Astrocyte (in vitro differentiated cells and primary cell): ENCODE measurements around the gene POU2AF1. TPM values are rescaled to one million over a fixed set of nuclear protein-coding genes. Genes with fewer than 3 reads are reported as not detected.

ENCODE experiments used
- DNase-seq: peaks from one replicate; pipeline ENCODE4 v3.0.0-alpha.2; 2010; ENCODE audit warnings: low read depth
- FAIRE-seq: peaks from 2 replicates; lab custom pipeline; 2011; peaks lifted over from hg19 to GRCh38; lab: Jason Lieb, UNC
- H2AFZ ChIP-seq: 2 replicates; pipeline ENCODE4 v1.6.0; 2012; ENCODE audit warnings: low read depth, low read length, inconsistent platforms
- H3K27ac ChIP-seq: 2 replicates; pipeline ENCODE4 v1.5.1; 2011; ENCODE audit warnings: low read depth, low read length, inconsistent platforms
- H3K27me3 ChIP-seq: 2 replicates; pipeline ENCODE4 v1.6.0; 2011; ENCODE audit warnings: low read length, inconsistent platforms; ENCODE audit not compliant: insufficient read depth
- H3K36me3 ChIP-seq: 2 replicates; pipeline ENCODE4 v1.5.1; 2011; ENCODE audit warnings: low read length, inconsistent platforms; ENCODE audit not compliant: insufficient read depth
- H3K4me1 ChIP-seq: 2 replicates; pipeline ENCODE4 v1.5.1; 2011; ENCODE audit warnings: low read length, inconsistent platforms; ENCODE audit not compliant: insufficient read depth
- H3K4me2 ChIP-seq: 2 replicates; pipeline ENCODE4 v1.6.0; 2012; ENCODE audit warnings: low read length, inconsistent platforms
- H3K4me3 ChIP-seq: 2 replicates; pipeline ENCODE4 v1.5.1; 2011; ENCODE audit warnings: low read depth, mild to moderate bottlenecking, low read length, inconsistent platforms; ENCODE audit not compliant: insufficient read depth
- H3K79me2 ChIP-seq: 2 replicates; pipeline ENCODE4 v1.6.0; 2012; ENCODE audit warnings: mild to moderate bottlenecking, low read length, inconsistent platforms; ENCODE audit not compliant: insufficient read depth
- H3K9ac ChIP-seq: 2 replicates; pipeline ENCODE4 v1.6.0; 2012; ENCODE audit warnings: mild to moderate bottlenecking, low read length, inconsistent platforms
- H3K9me3 ChIP-seq: 2 replicates; pipeline ENCODE4 v1.5.1; 2012; ENCODE audit warnings: low read depth, mild to moderate bottlenecking, low read length, inconsistent platforms; ENCODE audit not compliant: insufficient read depth
- H4K20me1 ChIP-seq: 2 replicates; pipeline ENCODE4 v1.6.0; 2012; ENCODE audit warnings: low read length, inconsistent platforms; ENCODE audit not compliant: insufficient read depth
- H3K27ac Mint-ChIP-seq: one replicate; pipeline ENCODE4 v1.8.0; 2021; ENCODE audit warnings: mild to moderate bottlenecking, mixed read lengths; ENCODE audit not compliant: unreplicated experiment
- H3K27me3 Mint-ChIP-seq: one replicate; pipeline ENCODE4 v1.8.0; 2021; ENCODE audit warnings: low read depth, mixed read lengths; ENCODE audit not compliant: unreplicated experiment
- H3K36me3 Mint-ChIP-seq: one replicate; pipeline ENCODE4 v1.8.0; 2021; ENCODE audit warnings: low read depth, mixed read lengths; ENCODE audit not compliant: unreplicated experiment
- H3K4me1 Mint-ChIP-seq: one replicate; pipeline ENCODE4 v1.8.0; 2021; ENCODE audit warnings: low read depth, mixed read lengths; ENCODE audit not compliant: unreplicated experiment
- H3K4me3 Mint-ChIP-seq: one replicate; pipeline ENCODE4 v1.8.0; 2021; ENCODE audit warnings: mild to moderate bottlenecking, moderate library complexity, mixed read lengths; ENCODE audit not compliant: unreplicated experiment
- H3K9me3 Mint-ChIP-seq: one replicate; pipeline ENCODE4 v1.8.0; 2021; ENCODE audit warnings: mild to moderate bottlenecking, mixed read lengths; ENCODE audit not compliant: unreplicated experiment
- CTCF ChIP-seq: IDR thresholded peaks from 2 replicates; pipeline ENCODE4 v1.5.1; 2011; ENCODE audit warnings: low read depth, mild to moderate bottlenecking, inconsistent platforms, low read length, moderate library complexity; ENCODE audit not compliant: insufficient read depth
- EZH2 ChIP-seq: IDR thresholded peaks from 2 replicates; pipeline ENCODE4 v1.6.1; 2012; ENCODE audit warnings: mild to moderate bottlenecking, low read length, inconsistent platforms; ENCODE audit not compliant: insufficient read depth
- total RNA-seq: library from RNA; stranded (reverse); gene quantifications from 2 replicates; pipeline ENCODE4 v1.2.1, GENCODE V29; 2021

Gene POU2AF1
- total RNA-seq, 1 donor from 2014 or later = not detected

DNA sequence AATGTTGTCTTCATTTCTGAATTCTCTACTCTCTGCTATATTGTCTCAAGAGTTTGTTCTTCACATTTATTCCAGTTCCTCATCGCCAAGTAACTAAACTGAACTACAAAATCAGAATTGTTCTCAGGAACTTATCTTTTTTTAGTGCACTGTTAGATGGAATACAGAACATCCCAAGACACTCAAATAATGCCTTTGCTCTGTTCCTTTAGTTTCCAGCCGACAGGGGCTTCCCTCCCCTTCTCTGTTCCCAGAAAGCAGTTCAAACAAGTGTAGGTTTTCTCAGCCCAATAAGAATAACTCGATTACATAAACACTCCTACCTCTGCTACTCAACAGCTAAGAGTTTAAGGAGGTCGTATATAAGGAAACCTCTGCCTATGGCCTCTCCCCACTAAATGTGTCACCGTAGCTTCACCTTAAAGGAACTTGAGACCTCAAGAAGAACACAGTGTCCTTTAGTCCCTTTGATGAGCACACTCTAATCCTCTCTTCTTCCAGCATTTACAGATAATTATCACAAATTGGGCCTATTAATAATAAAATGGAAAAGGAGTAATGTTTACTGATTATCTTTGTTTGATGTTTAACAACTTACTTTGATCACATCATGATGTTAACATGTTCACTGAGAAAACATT is 73.8 kb downstream of the POU2AF1 start:
- no peak overlapping the region for H3K9ac ChIP-seq
- no peaks in the 10 kb centered on the region for H3K36me3 ChIP-seq
- no peaks in the 10 kb centered on the region for H3K9me3 ChIP-seq
- no peak overlapping the region for H3K27ac Mint-ChIP-seq
- H3K9me3 Mint-ChIP-seq = no peaks in the 10 kb centered on the region
- H3K4me2 ChIP-seq = no peak overlapping the region
- no peak overlapping the region for H2AFZ ChIP-seq
- H3K36me3 Mint-ChIP-seq = no peaks in the 10 kb centered on the region
- no peak overlapping the region for H3K27ac ChIP-seq
- no peaks in the 10 kb centered on the region for H3K4me1 Mint-ChIP-seq
- DNase-seq (no peak), FAIRE-seq (no peak)
- H3K4me3 ChIP-seq = no peak overlapping the region
- H3K27me3 Mint-ChIP-seq = peaks cover 42% of the 10 kb centered on the region
- TF ChIP-seq EZH2 = no peak
- TF ChIP-seq CTCF = no peak
- no peaks in the 10 kb centered on the region for H3K4me1 ChIP-seq
- H3K79me2 ChIP-seq = no peaks in the 10 kb centered on the region
- no peaks in the 10 kb centered on the region for H4K20me1 ChIP-seq
- no peak overlapping the region for H3K4me3 Mint-ChIP-seq
- H3K27me3 ChIP-seq = peaks cover 28% of the 10 kb centered on the region

GRCh38 chr11:111303461-111303860 is 75.6 kb downstream of the POU2AF1 start:
- no peak overlapping the region for H2AFZ ChIP-seq
- no peaks in the 10 kb centered on the region for H3K4me1 ChIP-seq
- Mint-ChIP-seq H3K36me3 (no peaks in the 10 kb centered on the region), H3K9me3 (no peaks in the 10 kb centered on the region), H3K27ac (no peak overlapping the region), H3K4me1 (no peaks in the 10 kb centered on the region), H3K4me3 (no peak overlapping the region), H3K27me3 (peaks cover 40% of the 10 kb centered on the region)
- peaks cover 28% of the 10 kb centered on the region for H3K27me3 ChIP-seq
- FAIRE-seq = no peak
- no peaks in the 10 kb centered on the region for H4K20me1 ChIP-seq
- no peak overlapping the region for H3K4me3 ChIP-seq
- H3K9me3 ChIP-seq = no peaks in the 10 kb centered on the region
- H3K9ac ChIP-seq = no peak overlapping the region
- no peak overlapping the region for H3K4me2 ChIP-seq
- TF ChIP-seq EZH2 = no peak
- TF ChIP-seq CTCF = no peak
- H3K36me3 ChIP-seq = no peaks in the 10 kb centered on the region
- DNase-seq = no peak
- H3K79me2 ChIP-seq = no peaks in the 10 kb centered on the region
- H3K27ac ChIP-seq = no peak overlapping the region

DNA sequence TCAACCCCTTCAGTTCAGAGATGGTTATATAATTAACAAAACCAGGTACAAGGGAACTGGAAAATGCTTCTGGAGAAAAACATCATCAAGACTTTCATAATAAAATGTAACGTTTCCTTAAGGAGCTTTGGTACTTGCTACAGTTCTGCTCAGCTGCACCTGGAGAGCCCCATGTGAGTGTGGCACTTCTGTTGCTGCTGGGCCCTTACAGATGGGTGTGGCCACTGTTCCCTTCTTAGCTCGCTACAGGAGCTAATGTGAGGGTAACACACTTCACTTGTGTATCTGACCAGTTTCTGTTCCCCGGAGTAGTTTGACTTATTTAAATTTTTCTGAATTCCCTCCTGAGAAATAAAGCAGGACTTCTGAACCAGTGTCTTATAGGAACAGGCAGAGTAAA is 76.8 kb downstream of the POU2AF1 start:
- Histone ChIP-seq H3K27me3 (peaks cover 24% of the 10 kb centered on the region), H3K79me2 (no peaks in the 10 kb centered on the region), H3K36me3 (no peaks in the 10 kb centered on the region), H3K9me3 (no peaks in the 10 kb centered on the region), H3K9ac (no peak overlapping the region), H3K4me3 (no peak overlapping the region), H3K4me2 (no peak overlapping the region), H3K4me1 (no peaks in the 10 kb centered on the region), H3K27ac (no peak overlapping the region), H4K20me1 (no peaks in the 10 kb centered on the region), H2AFZ (no peak overlapping the region)
- TF ChIP-seq CTCF = no peak
- TF ChIP-seq EZH2 = no peak
- DNase-seq (no peak), FAIRE-seq (no peak)
- Mint-ChIP-seq H3K27ac (no peak overlapping the region), H3K9me3 (no peaks in the 10 kb centered on the region), H3K36me3 (no peaks in the 10 kb centered on the region), H3K4me1 (no peaks in the 10 kb centered on the region), H3K27me3 (peaks cover 47% of the 10 kb centered on the region), H3K4me3 (no peak overlapping the region)
